ENCODE measurements around the gene WWOX.
"Not testable (repeated sequence)": the region's sequence is repeated elsewhere in the genome, so short reads cannot be mapped to it uniquely, and the experiment has no call there.

The WWOX gene

GRCh38 chr16:78509965-78510364, 410.5 kb downstream of the WWOX start:
- in situ Hi-C loops (cut with MboI; ENCODE audit: low sequenced_read_pairs), result no loop called here

- in situ Hi-C loops (cut with MboI; ENCODE audit: low sequenced_read_pairs), result no loop called here
Measured at GRCh38 chr16:78510496-78510895, 411.0 kb downstream of the WWOX start.

GRCh38 chr16:78513838-78514237, 414.4 kb downstream of the WWOX start:
- in situ Hi-C loops (cut with MboI; ENCODE audit: low sequenced_read_pairs), result no loop called here

GRCh38 chr16:78514888-78515287, 415.4 kb downstream of the WWOX start:
- in situ Hi-C loops (cut with MboI; ENCODE audit: low sequenced_read_pairs), result not testable (repeated sequence)

GRCh38 chr16:78515421-78515820, 416.0 kb downstream of the WWOX start:
- in situ Hi-C loops (cut with MboI; ENCODE audit: low sequenced_read_pairs), result no loop called here

DNA sequence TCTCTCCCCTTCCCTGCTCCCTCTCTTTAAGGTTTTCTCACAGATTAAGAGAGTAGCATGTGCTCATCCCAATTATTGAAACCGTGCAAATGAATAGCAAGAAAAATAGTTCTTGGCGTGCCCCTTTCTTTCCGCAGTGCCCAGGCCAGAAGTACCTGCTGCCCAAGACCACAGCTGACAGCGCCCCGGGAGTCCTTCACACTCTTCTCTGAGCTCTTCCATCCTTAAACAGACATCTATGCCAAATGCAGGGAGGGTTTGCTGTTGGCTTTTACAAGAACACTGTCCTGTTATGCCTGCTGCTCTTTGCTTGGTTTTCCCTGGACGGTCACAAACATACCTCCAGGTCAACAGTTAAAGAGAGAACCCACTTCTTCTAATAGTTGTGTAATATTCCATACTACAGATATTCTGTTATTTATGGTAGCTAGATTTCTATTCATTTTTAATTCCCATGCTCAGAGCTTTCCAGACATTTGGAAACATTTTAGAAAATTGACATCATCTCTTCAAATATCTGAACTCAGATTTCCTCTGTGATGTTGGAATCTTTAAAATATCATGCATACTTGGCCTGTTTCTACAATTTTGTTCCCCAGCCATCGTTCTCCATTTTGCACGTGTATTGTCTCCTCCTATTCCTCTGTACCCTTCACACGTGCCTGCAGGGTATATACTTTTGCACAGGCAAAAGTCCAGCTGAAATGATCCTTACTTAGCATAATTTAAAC, 416.7 kb downstream of the WWOX start:
- in situ Hi-C loops (cut with MboI; ENCODE audit: low sequenced_read_pairs), result no loop called here

DNA sequence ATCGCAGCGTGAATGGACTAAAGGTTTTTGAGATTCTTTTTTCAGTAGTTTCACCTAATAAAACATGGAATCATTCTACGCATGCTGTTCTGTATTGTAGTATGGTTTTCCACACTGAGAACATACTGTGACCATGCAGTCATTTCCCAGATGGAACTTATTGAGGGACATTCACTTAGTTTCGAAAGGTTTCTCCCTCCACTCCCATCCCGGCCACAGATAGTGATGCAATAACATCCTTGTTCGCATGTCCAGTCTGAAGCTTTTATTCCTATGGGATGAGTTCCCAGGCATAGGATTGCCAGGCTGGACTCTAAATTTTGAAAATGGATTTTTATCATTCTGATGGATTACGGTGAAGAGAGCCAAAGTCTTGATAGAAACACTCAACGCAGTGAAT, 420.4 kb downstream of the WWOX start:
- in situ Hi-C loops (cut with MboI; ENCODE audit: low sequenced_read_pairs), result no loop called here

GRCh38 chr16:78520470-78520869, 421.0 kb downstream of the WWOX start:
- in situ Hi-C loops (cut with MboI; ENCODE audit: low sequenced_read_pairs), result no loop called here

- in situ Hi-C loops (cut with MboI; ENCODE audit: low sequenced_read_pairs), result no loop called here
Measured at GRCh38 chr16:78522327-78522726, 422.9 kb downstream of the WWOX start.

GRCh38 chr16:78523212-78523985, 423.9 kb downstream of the WWOX start:
- in situ Hi-C loops (cut with MboI; ENCODE audit: low sequenced_read_pairs), result no loop called here

DNA sequence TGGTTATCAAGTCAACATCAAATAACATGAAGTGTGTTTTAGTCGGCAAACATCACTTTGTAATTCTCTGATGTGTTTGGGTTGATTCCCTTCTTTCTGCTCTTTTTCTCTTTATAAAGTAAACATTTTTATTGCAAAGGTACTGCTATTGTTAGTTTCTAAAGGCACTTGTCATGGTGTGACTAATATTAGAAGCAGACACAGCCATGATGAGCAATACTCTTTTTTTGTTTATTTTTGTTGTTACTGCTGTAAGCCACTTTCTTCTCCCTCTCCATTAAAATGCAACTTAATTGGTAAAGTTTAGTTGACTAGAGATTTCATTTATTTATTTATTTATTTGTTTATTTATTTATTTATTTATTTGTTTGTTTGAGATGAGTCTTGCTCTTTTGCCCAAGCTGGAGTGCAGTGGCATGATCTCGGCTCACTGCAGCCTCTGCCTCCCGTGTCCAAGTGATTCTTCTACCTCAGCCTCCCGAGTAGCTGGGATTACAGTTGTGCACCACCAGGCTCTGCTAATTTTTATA, 424.7 kb downstream of the WWOX start:
- in situ Hi-C loops (cut with MboI; ENCODE audit: low sequenced_read_pairs), result no loop called here

- in situ Hi-C loops (cut with MboI; ENCODE audit: low sequenced_read_pairs), result no loop called here
Measured at GRCh38 chr16:78528265-78528664, 428.8 kb downstream of the WWOX start.

GRCh38 chr16:78529881-78530280, 430.4 kb downstream of the WWOX start:
- in situ Hi-C loops (cut with MboI; ENCODE audit: low sequenced_read_pairs), result no loop called here

DNA sequence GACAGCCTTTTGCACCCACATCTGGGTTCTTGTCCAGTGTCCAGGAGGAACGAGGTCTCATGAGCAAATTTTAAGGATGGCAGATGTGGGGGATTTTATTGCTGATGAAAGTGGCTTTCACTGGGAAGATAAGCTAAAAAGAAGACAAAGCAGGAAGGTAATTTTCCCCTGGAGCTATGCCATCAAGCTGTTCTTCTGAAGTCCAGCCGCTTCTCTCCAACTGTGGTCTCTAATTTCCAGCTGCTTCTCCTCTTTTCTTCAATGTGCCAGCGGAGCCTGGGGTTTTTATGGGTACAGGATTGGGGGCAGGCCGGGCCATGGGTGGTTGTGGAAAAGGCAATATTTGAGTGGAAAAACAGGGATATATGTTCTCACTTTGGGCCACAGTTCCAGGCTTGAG, 430.8 kb downstream of the WWOX start:
- in situ Hi-C loops (cut with MboI; ENCODE audit: low sequenced_read_pairs), result no loop called here

GRCh38 chr16:78535098-78535497, 435.6 kb downstream of the WWOX start:
- in situ Hi-C loops (cut with MboI; ENCODE audit: low sequenced_read_pairs), result no loop called here

DNA sequence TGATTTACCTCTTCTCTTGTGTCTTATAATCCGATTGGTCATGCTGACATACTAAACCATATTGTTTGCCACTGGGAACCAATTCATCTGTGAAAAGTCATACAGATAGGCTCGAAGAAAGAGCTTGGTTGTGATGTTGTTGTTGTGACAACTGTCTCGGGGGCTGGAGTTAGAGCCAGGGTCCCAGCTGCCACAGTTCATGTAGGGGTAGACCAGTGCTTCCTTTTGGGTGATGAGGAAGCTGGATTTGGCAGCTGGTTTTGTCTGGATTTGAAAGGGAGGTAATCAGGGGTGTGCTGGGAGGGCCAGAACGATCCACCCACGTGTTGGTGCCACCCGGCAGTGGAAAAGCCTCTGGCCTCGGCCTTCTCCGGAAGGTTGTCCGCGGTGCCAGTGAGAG, 438.1 kb downstream of the WWOX start:
- in situ Hi-C loops (cut with MboI; ENCODE audit: low sequenced_read_pairs), result no loop called here

GRCh38 chr16:78538292-78538691, 438.8 kb downstream of the WWOX start:
- in situ Hi-C loops (cut with MboI; ENCODE audit: low sequenced_read_pairs), result no loop called here

DNA sequence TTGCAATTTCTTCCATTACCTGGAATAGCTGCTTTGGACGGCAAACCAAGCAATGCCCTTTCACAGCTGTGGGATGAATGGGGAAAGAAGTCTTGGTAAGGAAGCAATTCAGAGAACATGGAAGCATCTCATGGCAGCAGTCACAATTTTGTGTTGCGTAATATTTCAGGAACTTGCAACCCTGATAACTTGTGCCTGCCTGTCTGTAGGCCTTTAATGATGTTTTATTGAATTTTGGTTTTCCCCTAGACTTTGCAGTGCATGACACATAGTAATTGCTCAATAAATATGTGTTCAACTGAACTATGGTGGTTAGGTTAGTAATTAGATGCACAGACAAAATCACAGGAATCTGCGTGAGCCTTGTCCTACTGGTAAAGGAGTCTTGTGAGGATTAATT, 439.5 kb downstream of the WWOX start:
- in situ Hi-C loops (cut with MboI; ENCODE audit: low sequenced_read_pairs), result no loop called here

GRCh38 chr16:78542419-78542818, 443.0 kb downstream of the WWOX start:
- in situ Hi-C loops (cut with MboI; ENCODE audit: low sequenced_read_pairs), result no loop called here

DNA sequence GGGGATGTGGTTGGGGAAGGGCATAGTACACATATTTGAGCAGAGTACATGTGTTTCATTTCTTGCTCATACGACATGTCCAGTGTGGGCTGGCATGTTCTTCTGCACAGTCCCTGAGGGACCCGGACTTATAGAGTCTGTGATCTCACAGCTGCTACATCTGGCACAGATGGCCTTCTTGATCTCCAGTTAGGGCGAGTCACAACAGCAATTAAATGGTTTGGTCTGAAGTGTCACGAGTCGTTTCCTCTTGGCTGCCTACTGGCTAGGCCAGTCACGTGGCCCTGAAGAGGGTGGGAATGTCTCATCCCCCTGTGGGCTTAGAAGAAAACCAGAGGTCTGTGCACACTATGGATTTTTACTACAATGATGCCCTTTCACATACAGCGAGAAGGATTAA, 443.6 kb downstream of the WWOX start:
- in situ Hi-C loops (cut with MboI; ENCODE audit: low sequenced_read_pairs), result no loop called here

DNA sequence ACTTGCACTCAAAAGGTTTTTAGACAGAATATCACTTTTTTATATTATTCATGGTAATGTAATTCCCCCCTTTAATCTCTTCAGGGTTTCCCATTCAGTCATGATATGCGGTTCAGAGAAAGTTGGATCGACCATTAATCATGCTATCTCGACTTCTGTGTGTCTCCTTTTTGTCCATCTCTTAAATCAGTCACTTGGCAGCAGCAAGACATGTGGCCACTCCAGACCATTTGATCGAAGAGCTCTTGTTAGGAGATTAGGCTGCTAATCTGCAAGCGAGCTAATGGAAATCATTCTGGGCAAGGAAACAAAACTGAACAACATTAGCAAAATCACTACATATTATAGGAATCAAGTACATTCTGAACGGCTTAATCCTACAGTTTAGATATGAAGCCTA, 449.9 kb downstream of the WWOX start:
- in situ Hi-C loops (cut with MboI; ENCODE audit: low sequenced_read_pairs), result no loop called here

GRCh38 chr16:78551487-78552085, 452.1 kb downstream of the WWOX start:
- in situ Hi-C loops (cut with MboI; ENCODE audit: low sequenced_read_pairs), result no loop called here

Data from HL-60/S4 (cell line).